ENCODE measurements around the gene AP1B1.

Gene AP1B1

DNA sequence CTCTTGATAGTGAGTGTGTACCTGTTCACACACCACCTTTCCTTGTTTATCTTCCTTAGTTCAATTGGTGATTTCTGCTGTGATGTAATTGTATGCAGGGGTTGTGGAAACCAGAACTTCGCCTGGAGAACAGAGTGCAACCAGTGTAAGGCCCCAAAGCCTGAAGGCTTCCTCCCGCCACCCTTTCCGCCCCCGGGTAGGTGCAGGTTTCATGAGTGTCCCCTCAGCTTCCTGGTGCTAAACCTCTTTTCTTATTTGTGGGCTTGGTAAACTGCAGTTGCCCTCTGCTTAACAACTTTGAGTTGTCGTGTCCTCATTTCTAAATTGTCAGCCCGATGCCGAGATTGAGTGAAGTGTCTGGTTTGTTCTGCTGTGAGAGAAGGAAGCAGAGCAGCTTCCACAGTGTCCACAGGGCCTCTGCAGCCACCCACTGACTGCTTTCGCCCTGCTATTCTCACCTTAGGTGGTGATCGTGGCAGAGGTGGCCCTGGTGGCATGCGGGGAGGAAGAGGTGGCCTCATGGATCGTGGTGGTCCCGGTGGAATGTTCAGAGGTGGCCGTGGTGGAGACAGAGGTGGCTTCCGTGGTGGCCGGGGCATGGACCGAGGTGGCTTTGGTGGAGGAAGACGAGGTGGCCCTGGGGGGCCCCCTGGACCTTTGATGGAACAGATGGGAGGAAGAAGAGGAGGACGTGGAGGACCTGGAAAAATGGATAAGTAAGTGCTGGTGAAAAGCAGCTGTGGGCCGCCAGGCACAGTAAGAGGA lies 89.1 kb downstream of the AP1B1 start:
- no peak for DNase-seq (ENCODE audit: low read depth in 2 of 2)

DNA sequence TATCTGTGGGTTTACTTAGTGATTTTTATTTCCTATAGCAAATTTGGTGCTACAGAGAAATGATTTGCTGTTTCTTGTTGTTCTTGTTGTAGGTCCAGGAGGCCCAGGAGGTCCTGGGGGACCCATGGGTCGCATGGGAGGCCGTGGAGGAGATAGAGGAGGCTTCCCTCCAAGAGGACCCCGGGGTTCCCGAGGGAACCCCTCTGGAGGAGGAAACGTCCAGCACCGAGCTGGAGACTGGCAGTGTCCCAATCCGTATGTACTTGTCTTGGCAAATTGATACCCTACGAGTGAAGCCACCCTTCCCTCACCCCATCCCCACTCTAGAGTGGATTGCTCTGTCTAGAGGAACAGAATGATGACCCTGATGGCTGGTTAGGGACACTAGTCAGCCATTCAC lies 89.7 kb downstream of the AP1B1 start:
- DNase-seq (ENCODE audit: low read depth in 2 of 2), result no peak

DNA sequence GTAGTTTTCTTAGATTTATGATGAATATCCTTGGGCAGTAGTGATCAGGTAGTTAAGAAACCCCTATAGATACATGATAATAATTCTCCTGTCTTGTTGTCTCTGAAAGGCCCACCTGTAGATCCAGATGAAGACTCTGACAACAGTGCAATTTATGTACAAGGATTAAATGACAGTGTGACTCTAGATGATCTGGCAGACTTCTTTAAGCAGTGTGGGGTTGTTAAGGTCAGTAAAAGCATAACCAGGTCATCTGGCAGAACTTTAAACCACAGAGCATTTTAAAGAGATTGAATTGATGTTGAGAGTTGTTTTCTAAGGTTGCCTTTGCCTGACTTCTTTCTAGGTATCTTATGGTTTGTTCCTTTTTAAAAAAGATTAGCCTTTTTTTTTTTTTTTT lies 96.0 kb downstream of the AP1B1 start:
- DNase-seq (ENCODE audit: low read depth in 2 of 2), result no peak

- no peak for DNase-seq (ENCODE audit: low read depth in 2 of 2)
These were observed 97.2 kb downstream of the AP1B1 start for GRCh38 chr22:29291215-29291614.

GRCh38 chr22:29290061-29290460 lies 98.3 kb downstream of the AP1B1 start:
- DNase-seq (ENCODE audit: low read depth in 2 of 2), result no peak

- no peak for DNase-seq (ENCODE audit: low read depth in 2 of 2)
These were observed 99.5 kb downstream of the AP1B1 start for GRCh38 chr22:29288837-29289236.

DNA sequence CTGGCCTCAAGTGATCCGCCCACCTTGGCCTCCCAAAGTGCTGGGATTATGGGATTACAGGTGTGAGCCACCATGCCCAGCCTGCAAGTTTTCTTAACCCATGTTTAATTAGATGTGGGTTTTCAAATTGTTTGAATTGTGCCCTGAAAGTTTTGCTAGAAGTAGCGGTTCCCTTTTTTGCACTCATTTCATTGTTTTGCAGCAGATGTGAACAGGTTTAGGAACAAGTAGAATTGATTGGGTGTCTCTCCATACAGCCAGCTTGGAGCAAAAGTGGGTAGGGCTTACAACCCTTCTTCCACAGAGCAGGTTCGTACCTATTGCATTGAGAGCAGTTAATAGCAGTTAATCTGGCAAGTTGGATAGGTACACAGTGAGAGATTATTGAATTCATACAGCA lies 104.2 kb downstream of the AP1B1 start:
- DNase-seq (ENCODE audit: low read depth in 2 of 2), result no peak

DNA sequence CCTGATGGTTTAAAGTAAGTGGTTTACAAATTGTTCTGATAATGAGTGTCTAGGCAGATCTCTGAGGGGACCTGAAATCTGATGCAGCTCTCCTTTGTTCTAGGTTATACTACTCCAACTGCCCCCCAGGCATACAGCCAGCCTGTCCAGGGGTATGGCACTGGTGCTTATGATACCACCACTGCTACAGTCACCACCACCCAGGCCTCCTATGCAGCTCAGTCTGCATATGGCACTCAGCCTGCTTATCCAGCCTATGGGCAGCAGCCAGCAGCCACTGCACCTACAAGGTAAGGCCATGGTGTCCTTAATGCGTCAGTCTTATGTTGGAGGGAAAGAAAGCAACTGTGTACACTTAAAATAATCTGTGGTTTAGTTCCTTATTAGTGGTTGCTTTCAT lies 110.4 kb downstream of the AP1B1 start:
- no peak for DNase-seq (ENCODE audit: low read depth in 2 of 2)

Measured in activated CD8-positive, alpha-beta memory T cell treated with anti-CD3 and anti-CD28 coated beads for 4 hours (primary cell).